Tongue (tissue), 2 donors: Measurements from ENCODE around the gene TRA2B. TPM values are rescaled to one million over a fixed set of nuclear protein-coding genes. Genes with fewer than 3 reads are reported as not detected.

Experiments used
- DNase-seq: peaks from one replicate; pipeline ENCODE4 v3.0.0-alpha.2; 2015
- total RNA-seq: library from RNA; depleted of rRNA; stranded (reverse); fragments of >200 nt; gene quantifications from one replicate; pipeline ENCODE4 v1.2.3, GENCODE V29; 2014

Gene TRA2B
- total RNA-seq, 1 donor from 2014 or later, result 231 TPM

DNA sequence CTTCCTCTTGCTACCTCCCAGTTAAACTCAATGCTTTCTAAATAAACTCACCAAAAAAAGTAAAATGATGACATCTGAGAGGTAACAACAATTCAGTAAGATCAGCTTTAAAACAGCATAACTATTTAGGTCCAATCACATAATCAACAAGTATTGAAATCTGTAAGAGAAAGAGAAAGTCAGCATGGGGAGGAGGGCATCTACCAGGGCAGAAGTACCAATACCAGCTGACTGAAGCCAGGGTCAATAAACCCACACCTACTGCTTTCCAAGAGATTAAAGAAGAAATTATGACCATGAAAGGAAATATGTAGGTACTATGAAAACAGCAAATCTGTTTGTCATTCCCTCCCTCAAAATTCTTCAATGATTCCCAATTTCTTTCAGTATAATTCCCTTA is 70.8 kb downstream of the TRA2B start:
- no peak for DNase-seq

GRCh38 chr3:185866555-185866954 is 71.3 kb downstream of the TRA2B start:
- DNase-seq, result no peak

Other genes with a start within 250 kb of the TRA2B start
- gene IGF2BP2, start 113.0 kb downstream of the TRA2B start, total RNA-seq, result 41.4 TPM
- 26.1 TPM for gene ETV5, start 171.1 kb upstream of the TRA2B start, total RNA-seq